GM12865 (cell line): ENCODE measurements around the gene PDZD2.
"Not testable (repeated sequence)": the region's sequence is repeated elsewhere in the genome, so short reads cannot be mapped to it uniquely, and the experiment has no call there.

Experiments used
- DNase-seq: peaks from one replicate; pipeline ENCODE4 v3.0.0; 2010; ENCODE audit warnings: low read depth
- H3K4me3 ChIP-seq: 2 replicates; pipeline ENCODE4 v1.5.1; 2011; ENCODE audit warnings: mild to moderate bottlenecking, low read depth, low read length, control low read depth
- CTCF ChIP-seq: IDR thresholded peaks from 2 replicates; pipeline ENCODE4 v1.5.1; 2011; ENCODE audit warnings: low read length, control low read depth, low read depth, inconsistent platforms; ENCODE audit not compliant: insufficient read depth; ENCODE audit errors: missing control alignments

PDZD2 gene

GRCh38 chr5:31754741-31755675 is 116.1 kb downstream of the PDZD2 start:
- H3K4me3 ChIP-seq, result no peak overlapping the region
- no peak for DNase-seq
- no peak for TF ChIP-seq CTCF

- no peak for DNase-seq
- no peak overlapping the region for H3K4me3 ChIP-seq
- TF ChIP-seq CTCF, result no peak
Measured at GRCh38 chr5:31755676-31756230, 116.8 kb downstream of the PDZD2 start.

GRCh38 chr5:31757806-31758205 is 118.9 kb downstream of the PDZD2 start:
- DNase-seq, result no peak
- TF ChIP-seq CTCF, result no peak
- no peak overlapping the region for H3K4me3 ChIP-seq

GRCh38 chr5:31758803-31759425 is 120.0 kb downstream of the PDZD2 start:
- DNase-seq, result no peak
- no peak overlapping the region for H3K4me3 ChIP-seq
- no peak for TF ChIP-seq CTCF

- no peak for DNase-seq
- H3K4me3 ChIP-seq, result no peak overlapping the region
- no peak for TF ChIP-seq CTCF
Measured at GRCh38 chr5:31759925-31760324, 121.0 kb downstream of the PDZD2 start.

- no peak for TF ChIP-seq CTCF
- no peak for DNase-seq
- no peak overlapping the region for H3K4me3 ChIP-seq
Measured at GRCh38 chr5:31761877-31762276, 122.9 kb downstream of the PDZD2 start.

- DNase-seq, result no peak
- H3K4me3 ChIP-seq, result no peak overlapping the region
- TF ChIP-seq CTCF, result no peak
Measured at GRCh38 chr5:31763424-31763823, 124.5 kb downstream of the PDZD2 start.

- not testable (repeated sequence) for DNase-seq, H3K4me3 ChIP-seq
Measured at GRCh38 chr5:31764687-31765086, 125.8 kb downstream of the PDZD2 start.
